ENCODE measurements around the gene POTEM.
"Not testable (repeated sequence)": the region's sequence is repeated elsewhere in the genome, so short reads cannot be mapped to it uniquely, and the experiment has no call there.

GRCh38 chr14:19007678-19008077 lies 40.4 kb downstream of the POTEM start:
- TF ChIP-seq CEBPB (IDR thresholded peaks at IDR 0.05; ENCODE audit: borderline replicate concordance in 1 of 2, low read depth in 2 of 2, low read length in 2 of 2); CTCF (IDR thresholded peaks at IDR 0.05 in 2 of 3, conservative IDR thresholded peaks at IDR 0.05 in 1 of 3; ENCODE audit: control insufficient read depth in 2 of 3, extremely low read depth in 1 of 3, insufficient read depth in 1 of 3, low read depth in 3 of 3, low read length in 3 of 3); SREBF2 (IDR thresholded peaks at IDR 0.05; ENCODE audit: low read length); USF2 (IDR thresholded peaks at IDR 0.05; ENCODE audit: borderline replicate concordance, low read depth, low read length); NR2C2 (IDR thresholded peaks at IDR 0.05; ENCODE audit: borderline replicate concordance, control insufficient read depth, insufficient read length, low read depth); SP1 (IDR thresholded peaks at IDR 0.05; ENCODE audit: low read depth, low read length); JUND (IDR thresholded peaks at IDR 0.05; ENCODE audit: low read depth, low read length); MAX (IDR thresholded peaks at IDR 0.05; ENCODE audit: low read depth, low read length); CREB1 (IDR thresholded peaks at IDR 0.05; ENCODE audit: low read depth); EP300 (IDR thresholded peaks at IDR 0.05; ENCODE audit: borderline replicate concordance in 1 of 2, control insufficient read depth in 1 of 2, low read depth in 2 of 2, low read length in 2 of 2); SUZ12 (IDR thresholded peaks at IDR 0.05; ENCODE audit: unreplicated experiment); SIX5 (IDR thresholded peaks at IDR 0.05; ENCODE audit: low read depth, low read length, severe bottlenecking): not testable (repeated sequence)

All from GM12878 (cell line).